RPMI8226 (cell line): ENCODE data around the gene ITGA1.
"Not testable (repeated sequence)": the region's sequence is repeated elsewhere in the genome, so short reads cannot be mapped to it uniquely, and the experiment has no call there.

ENCODE experiments used
- DNase-seq: peaks from one replicate; pipeline ENCODE4 v3.0.0-alpha.2; 2015

Gene ITGA1

GRCh38 chr5:52802974-52803336 lies 15.2 kb downstream of the ITGA1 start:
- no peak for DNase-seq

DNA sequence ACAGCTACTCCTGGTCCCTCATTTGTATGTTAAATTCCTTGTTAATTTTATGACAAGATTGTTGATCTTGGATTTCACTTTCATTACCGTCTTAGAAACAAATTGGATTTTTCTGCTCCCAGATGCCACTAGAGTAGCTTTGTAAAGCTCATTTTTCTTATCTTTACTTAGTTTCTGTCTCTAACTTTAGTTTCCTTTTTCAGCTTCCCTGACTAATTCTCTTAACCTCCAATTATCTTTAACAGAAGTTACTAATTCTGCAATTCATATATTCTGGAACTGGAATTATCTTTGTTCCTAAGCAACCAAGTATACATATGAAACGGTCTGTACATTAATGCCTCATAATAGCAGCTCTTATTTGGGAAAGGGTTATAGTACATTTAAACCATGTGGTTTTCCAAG lies 16.7 kb downstream of the ITGA1 start:
- no peak for DNase-seq

DNA sequence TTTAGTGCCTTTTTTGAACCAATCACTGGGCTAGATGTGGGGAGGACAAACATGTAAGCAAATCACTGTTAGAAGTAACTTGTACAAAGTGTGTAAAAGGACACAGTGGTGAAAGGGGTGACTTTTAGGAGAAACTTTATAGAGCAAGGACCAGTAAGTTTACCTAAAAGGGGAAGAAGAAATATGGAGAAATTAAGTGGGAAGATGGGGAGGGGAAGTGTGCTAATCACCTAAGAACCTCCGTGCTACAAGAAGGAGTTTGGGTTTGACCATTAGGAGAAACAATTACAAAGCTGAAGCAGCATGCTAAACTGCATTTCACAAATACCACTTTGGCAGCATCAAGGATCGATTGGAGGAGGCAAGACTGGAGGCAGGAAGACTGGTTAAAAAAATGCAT lies 17.3 kb downstream of the ITGA1 start:
- no peak for DNase-seq

GRCh38 chr5:52805615-52806014 lies 17.9 kb downstream of the ITGA1 start:
- DNase-seq: no peak

DNA sequence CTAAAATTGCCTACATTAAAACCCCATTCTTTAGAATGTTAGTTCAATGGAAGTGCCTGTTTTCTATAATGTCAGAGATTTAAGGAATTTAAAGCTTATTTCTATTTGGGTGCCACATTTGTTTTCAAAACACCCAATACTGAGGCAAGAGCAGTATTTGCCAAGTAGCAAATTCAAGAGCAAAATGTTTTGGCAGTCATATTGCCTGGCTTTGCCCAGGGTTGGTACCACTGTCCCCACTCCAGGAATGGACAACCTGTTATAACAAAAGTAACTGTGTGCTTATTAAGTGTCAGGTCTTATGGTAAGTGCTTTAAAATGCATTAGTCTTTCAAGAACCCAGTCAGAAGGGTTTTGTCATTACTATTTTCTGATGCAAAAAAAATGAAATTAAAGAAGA lies 19.3 kb downstream of the ITGA1 start:
- DNase-seq: no peak

- no peak for DNase-seq
Observed at GRCh38 chr5:52807723-52808122, 20.0 kb downstream of the ITGA1 start.

GRCh38 chr5:52808316-52808901 lies 20.7 kb downstream of the ITGA1 start:
- no peak for DNase-seq

- no peak for DNase-seq
Observed at GRCh38 chr5:52809884-52810283, 22.2 kb downstream of the ITGA1 start.

DNA sequence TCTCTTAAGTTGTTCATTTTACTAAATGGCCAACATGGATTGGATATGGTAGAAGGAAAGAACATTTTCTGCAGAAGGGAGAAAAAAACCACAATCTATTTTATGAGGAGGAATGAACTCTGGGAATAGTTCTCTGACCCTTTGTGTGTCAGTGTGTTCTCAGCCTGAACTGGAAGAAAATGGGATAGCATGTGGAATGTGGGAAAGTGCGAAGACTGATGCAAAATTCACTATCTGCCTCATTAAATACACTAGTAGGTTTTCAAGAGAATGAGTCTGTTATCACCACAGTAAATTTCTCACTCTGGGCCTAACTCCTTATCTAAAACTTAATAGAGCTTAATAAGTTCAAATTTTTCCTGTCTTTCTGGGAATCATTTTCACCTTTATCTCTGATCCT lies 22.7 kb downstream of the ITGA1 start:
- DNase-seq: no peak

DNA sequence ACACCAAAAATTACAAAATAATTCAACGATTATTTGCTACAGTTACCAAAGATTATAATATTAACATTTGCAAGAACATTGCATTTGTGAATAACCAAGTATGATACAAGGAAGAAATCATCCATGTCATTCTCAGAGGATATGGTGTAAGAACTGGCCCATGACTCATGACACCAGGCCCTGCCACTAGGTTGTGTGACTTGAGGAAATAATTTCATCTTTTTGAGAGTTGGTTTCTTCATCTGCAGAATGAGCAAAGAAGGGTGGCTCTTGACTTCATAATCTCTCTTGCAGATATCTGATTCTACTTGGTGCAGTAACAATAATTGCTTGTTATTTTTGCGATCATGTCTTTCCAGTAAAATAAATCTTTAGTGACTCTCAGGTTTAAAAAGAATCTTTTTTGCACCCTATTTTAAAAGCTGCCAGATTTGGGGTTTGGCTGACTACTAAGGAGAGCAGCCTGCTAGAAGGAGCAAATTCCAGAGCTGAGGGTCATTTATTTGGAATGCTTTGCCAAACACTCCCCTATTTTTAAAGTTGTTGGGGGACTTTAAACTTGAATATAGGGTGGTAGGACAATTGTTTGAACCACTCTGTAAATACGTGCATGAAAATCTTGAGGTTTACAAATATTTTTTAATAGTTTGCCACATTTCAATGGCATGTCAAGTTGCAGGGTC lies 23.5 kb downstream of the ITGA1 start:
- no peak for DNase-seq

- DNase-seq: no peak
Observed at GRCh38 chr5:52814352-52815148, 26.8 kb downstream of the ITGA1 start.

GRCh38 chr5:52817818-52818217 lies 30.1 kb downstream of the ITGA1 start:
- DNase-seq: no peak

DNA sequence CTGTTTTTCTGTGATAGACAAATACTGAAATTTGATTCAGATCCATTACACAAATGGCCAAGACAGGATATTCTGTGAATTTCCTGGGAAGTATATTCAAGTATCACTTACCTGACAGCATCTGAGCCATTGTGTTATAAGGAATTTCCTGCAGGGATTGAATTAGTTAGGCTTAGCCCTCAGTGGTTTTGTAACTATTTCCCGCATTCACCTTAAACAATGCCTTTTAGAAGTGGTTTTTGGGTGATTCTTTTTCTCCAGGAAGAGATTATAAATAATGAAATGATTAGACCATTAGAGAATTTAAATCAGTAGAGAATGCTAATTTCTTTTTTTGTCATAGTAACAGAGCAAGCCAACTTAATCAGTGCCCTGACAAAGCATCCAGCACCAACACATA lies 30.6 kb downstream of the ITGA1 start:
- no peak for DNase-seq

DNA sequence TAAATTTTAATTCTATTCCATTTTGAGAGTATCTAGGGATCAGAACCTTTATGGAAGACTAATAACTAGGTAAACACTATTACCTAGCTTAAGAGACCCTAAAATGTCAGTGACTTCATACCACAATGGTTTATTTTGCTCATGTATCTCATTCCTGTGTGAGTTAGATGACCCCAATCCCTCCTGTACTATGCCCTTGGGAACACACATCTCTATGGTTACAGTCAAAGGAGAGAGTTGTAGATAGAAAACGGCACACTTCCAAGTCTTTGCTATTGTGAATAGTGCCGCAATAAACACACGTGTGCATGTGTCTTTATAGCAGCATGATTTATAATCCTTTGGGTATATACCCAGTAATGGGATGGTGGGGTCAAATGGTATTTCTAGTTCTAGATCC lies 31.1 kb downstream of the ITGA1 start:
- not testable (repeated sequence) for DNase-seq

DNA sequence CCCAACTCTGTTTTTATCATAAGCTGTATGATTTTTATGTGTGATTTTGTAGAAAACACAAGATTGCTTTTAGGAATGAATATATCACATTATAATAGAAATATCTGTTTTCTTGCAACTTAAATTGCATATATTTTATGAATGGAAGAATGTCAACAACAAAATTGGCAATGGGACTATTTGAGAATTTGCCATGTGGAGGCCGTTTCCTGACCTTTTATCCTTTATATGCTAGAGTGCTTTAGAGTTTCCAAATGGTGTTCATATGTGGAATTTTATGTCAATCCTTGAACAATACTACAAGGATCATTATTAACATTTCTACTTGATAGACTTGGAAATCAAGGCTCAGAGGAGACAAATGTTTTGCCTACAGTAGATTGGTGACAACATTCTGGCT lies 34.2 kb downstream of the ITGA1 start:
- no peak for DNase-seq

- DNase-seq: no peak
Observed at GRCh38 chr5:52822437-52822836, 34.7 kb downstream of the ITGA1 start.

DNA sequence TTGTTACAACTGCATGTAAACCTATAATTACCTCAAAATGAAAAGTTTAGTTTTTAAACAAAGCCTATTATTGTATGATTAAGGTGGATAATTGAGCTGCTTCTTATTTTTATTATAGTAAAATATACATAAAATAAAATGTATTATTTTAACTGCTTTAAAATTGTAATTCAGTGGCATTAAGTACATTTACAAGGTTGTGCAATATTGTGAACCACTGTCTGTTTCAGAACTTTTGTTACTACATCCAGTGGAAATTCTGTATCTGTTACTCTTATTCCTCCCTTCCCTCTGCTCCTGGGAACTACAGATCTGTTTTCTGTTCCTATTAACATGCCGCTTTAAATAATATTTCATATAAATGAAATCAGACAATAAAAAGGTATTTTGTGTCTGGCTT lies 37.1 kb downstream of the ITGA1 start:
- no peak for DNase-seq

DNA sequence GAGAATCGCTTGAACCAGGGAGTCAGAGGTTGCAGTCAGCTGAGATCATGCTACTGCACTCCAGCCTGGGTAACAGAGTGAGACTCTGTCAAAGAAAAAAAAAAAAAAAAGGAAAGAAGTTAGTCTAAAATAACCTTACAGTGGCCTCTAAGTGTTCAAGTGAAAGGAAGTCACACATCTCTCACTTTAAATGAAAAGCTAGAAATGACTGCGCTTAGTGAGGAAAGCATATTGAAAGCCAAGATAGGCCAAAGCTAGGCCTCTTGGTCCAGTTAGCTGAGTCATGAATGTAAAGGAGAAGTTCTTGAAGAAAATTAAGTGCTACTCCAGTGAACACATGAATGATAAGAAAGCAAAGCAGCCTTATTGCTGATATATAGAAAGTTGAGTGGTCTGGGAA lies 38.1 kb downstream of the ITGA1 start:
- DNase-seq: no peak

DNA sequence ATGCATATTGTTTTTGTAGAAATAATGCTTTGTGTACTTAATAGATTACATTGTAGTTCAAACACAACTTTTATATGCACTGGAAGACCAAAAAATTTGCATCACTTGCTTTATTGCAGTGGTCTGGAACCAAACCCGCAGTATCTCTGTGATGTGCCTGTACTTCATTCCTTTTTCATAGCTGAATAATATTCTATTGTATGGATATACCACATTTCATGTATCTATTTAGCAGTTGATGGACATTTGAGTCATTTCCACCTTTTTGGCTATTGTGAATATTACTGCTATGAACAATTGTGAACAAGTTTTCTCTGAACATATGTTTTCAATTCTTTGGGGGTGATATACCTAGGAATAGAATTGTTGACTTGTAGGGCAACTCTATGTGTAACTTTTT lies 40.1 kb downstream of the ITGA1 start:
- no peak for DNase-seq

DNA sequence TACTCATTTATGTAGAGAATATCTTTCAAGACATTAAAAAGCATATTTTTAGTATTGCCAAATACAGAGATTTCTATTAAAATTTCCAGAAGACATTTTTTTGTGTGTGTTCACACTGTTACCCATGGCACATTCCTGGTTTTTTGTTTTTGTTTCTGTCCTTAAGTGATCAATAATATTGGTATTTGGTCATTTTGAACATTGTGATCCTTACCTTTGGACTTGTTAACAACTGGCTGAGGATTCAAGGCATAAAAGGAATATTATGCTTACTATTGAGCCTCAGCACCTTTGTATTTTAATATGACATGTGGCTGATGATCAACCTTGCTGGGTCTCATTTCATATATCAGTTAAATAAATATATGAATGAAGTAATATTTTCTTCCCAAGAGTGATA lies 41.9 kb downstream of the ITGA1 start:
- DNase-seq: no peak

DNA sequence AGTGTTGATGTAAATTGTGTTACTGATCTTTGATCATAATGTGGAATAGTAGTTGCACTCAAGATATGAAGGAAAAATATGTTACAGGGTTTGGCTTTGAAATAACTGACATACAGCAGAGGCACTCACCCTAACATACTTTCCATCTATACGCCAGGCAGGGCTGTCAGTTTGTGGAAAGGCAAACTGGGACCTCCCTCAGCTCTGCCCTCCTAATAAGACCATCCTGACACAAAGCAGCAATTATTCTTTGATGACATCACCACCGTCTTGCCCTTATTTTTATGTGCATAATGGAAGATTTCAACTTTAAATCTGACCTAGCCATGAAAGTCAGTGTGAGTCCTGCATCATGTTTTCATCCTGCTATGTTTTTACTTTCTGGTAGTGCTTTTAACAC lies 42.9 kb downstream of the ITGA1 start:
- no peak for DNase-seq

DNA sequence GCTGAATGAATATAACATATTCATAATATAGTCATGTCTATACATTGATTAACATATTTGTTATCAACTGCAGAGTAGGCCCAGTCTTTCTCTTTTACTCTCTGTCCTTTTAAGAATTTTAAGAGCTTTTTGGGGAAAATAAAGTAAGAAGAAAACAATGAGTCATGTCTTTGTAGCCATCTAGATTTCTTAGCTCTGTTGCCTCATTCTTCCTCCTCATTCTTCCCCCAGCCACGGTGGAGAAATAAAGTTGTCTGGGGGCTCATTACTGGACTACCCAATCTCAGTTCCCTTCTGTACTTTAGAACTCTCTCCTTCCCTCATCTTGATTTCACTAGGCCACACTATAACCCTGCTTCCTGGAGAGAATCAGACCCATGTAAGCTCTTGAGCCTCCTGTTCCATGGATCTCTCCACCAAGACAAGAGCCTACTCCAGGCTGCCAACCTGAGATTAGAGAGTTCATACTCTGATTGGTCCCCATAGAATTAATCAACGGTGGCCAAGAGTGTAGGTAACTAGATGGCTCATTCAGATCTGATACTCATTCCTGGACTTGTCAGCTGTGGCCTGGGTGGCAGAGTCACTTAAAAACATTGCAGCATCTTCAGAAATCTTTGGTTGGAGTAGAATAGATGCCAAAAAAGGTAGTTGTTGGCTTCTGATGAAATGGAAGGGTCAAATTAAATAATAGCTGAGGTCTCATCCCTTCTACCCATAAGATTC lies 44.2 kb downstream of the ITGA1 start:
- no peak for DNase-seq

DNA sequence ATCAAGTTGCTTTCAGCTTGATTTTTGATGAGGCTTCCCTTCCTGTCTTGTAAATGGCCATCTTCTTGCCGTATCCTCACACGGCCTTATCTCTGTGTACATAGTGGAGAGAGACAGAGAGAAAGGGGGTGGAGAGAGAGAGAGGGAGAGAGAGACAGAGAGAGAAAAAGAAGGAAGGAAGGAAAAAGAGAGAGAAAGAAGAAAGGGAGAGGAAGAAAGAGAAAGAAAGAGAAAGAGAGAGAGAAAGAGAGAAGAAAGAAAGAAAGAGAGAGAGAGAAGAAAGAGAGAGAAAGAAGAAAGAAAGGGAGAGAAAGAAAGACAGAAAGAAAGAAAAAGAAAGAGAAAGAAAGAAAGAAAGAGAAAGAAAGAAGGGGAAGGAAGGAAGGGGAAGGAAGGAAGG lies 46.6 kb downstream of the ITGA1 start:
- DNase-seq: no peak

DNA sequence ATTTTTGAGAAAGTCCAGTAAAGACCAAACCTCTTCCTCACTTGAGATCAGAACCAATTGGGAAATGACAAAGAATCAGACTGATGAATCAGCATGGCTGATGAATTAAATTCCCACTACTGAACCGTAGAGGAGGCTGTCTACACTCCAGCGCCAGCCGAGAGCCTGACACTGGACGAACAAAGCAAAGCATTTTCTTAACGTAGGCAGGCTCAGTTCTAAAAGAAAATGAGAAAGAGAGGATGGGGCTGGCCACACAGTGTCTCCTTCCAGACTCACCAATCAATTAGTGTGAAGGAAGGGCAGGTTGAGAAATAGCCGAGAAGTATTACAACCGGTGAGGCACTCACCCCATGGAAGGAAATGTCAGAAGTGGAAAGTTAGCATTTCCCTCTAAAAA lies 49.4 kb downstream of the ITGA1 start:
- no peak for DNase-seq
